ENCODE measurements around the gene PGLYRP2. TPM values are rescaled to one million over a fixed set of nuclear protein-coding genes. Genes with fewer than 3 reads are reported as not detected.
A peak's percentile ranks its signal among the peaks of the same experiment; 100 is the strongest.

The PGLYRP2 gene
- total RNA-seq, 6 donors from 2014 or later, result not detected

DNA sequence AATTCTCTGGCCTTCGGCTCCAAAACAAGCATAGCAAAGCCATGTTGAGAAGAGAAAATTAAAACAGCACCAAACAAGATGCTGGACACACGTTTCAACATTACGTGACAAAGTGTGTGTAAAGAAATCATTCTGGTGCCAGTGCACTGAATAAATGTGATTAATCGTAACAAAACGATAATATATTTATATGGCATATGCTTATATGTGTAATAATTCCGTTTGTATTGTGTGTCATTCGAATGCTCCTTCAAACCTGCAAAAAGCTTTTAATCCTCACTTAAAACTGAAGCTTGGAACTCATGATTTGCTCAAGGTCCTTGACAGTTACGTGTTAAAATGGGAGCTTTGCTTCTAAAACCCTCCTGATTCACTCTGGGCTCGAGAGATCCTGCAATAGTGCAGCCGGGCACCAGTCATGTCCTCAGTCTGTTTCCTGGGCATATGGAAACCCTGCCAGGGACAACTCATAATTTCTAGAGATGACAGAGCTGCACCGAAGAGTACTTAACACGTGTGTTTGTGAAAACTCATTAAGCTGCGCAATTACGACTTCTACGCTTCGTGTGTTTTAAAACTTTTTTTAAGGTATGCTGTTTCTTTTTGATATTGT lies 59.8 kb downstream of the PGLYRP2 start:
- ATAC-seq (ENCODE audit: low FRiP score in 2 of 2) (no peak), DNase-seq (no peak)
- H3K4me1 ChIP-seq, result peaks cover 31 to 62% (median 44%) of the 10 kb centered on the region in 4 donors
- H3K36me3 ChIP-seq, result peaks cover 5 to 30% (median 24%) of the 10 kb centered on the region in 4 donors
- no peaks in the 10 kb centered on the region for H3K27me3 ChIP-seq
- 17 to 30% methylated on average over 16 of the region's 16 CpGs for WGBS, 2 donors
- TF ChIP-seq, protein P1, sequence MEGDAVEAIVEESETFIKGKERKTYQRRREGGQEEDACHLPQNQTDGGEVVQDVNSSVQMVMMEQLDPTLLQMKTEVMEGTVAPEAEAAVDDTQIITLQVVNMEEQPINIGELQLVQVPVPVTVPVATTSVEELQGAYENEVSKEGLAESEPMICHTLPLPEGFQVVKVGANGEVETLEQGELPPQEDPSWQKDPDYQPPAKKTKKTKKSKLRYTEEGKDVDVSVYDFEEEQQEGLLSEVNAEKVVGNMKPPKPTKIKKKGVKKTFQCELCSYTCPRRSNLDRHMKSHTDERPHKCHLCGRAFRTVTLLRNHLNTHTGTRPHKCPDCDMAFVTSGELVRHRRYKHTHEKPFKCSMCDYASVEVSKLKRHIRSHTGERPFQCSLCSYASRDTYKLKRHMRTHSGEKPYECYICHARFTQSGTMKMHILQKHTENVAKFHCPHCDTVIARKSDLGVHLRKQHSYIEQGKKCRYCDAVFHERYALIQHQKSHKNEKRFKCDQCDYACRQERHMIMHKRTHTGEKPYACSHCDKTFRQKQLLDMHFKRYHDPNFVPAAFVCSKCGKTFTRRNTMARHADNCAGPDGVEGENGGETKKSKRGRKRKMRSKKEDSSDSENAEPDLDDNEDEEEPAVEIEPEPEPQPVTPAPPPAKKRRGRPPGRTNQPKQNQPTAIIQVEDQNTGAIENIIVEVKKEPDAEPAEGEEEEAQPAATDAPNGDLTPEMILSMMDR (IDR thresholded peaks at IDR 0.05), result peak in 1 of 6 experiments; percentile 1
- TF ChIP-seq POLR2AphosphoS5 (IDR thresholded peaks at IDR 0.05) (no peak), EP300 (IDR thresholded peaks at IDR 0.05) (no peak), POLR2A (IDR thresholded peaks at IDR 0.05) (no peak)
- H3K27ac ChIP-seq, result peak overlapping the region; percentile 8 to 92 (median 78)
- peaks cover 0 to 5% (median 0%) of the 10 kb centered on the region in 4 donors for H3K9me3 ChIP-seq
- peak overlapping the region; percentile 38 to 97 (median 74) for H3K4me3 ChIP-seq

Small RNAs within 50 kb of the gene (small RNA-seq; reads per million reads assigned to genes)
- 0 reads per million in 4 donors for gene MIR1470

Other genes with a start within 250 kb of the PGLYRP2 start
- 1 to 10 TPM; 2.0 to 4.8 (median 2.3) TPM for gene EPHX3, start 247.1 kb downstream of the PGLYRP2 start, total RNA-seq
- gene BRD4, start 147.0 kb downstream of the PGLYRP2 start, total RNA-seq, result 100 to 1,000 TPM in 1 of 6 donors, 10 to 100 TPM in 5; 41.9 to 117 (median 79.3) TPM
- 100 to 1,000 TPM in 1 of 6 donors, 10 to 100 TPM in 5; 28.1 to 117 (median 41.3) TPM for gene AKAP8, start 99.7 kb downstream of the PGLYRP2 start, total RNA-seq
- gene AKAP8L, start 60.5 kb downstream of the PGLYRP2 start, total RNA-seq, result 100 to 1,000 TPM in 2 of 6 donors, 10 to 100 TPM in 4; 79.8 to 476 (median 91.2) TPM
- 100 to 1,000 TPM in 1 of 6 donors, 10 to 100 TPM in 5; 28.7 to 112 (median 40.8) TPM for gene WIZ, start 29.5 kb downstream of the PGLYRP2 start, total RNA-seq
- gene RASAL3, start 15.0 kb downstream of the PGLYRP2 start, total RNA-seq, result 10 to 100 TPM in 5 of 6 donors, 1 to 10 TPM in 1; 7.1 to 48.2 (median 16.7) TPM
- gene CYP4F22, start 29.0 kb upstream of the PGLYRP2 start, total RNA-seq, result 1 to 10 TPM in 1 of 6 donors, under 1 TPM in 4, not detected in 1; 0.11 to 3.1 (median 0.20) TPM
- not detected for gene CYP4F8, start 135.7 kb upstream of the PGLYRP2 start, total RNA-seq
- 1 to 10 TPM; 1.1 to 2.1 (median 1.8) TPM for gene CYP4F3, start 161.4 kb upstream of the PGLYRP2 start, total RNA-seq
- 10 to 100 TPM in 1 of 6 donors, 1 to 10 TPM in 4, under 1 TPM in 1; 0.30 to 16.8 (median 2.0) TPM for gene CYP4F12, start 193.6 kb upstream of the PGLYRP2 start, total RNA-seq
- gene OR10H2, start 248.5 kb upstream of the PGLYRP2 start, total RNA-seq, result not detected

All from upper lobe of left lung (tissue), 6 donors.